ENCODE data around the gene C3orf22. TPM values are rescaled to one million over a fixed set of nuclear protein-coding genes. Genes with fewer than 3 reads are reported as not detected.

Gene C3orf22
- total RNA-seq, 4 donors from 2014 or later, result not detected

- no peak for DNase-seq (ENCODE audit: low spot score)
- ATAC-seq (ENCODE audit: low FRiP score), result no peak
- no peak for TF ChIP-seq CTCF (IDR thresholded peaks at IDR 0.05)
These were observed 28.3 kb downstream of the C3orf22 start for GRCh38 chr3:126530171-126531050.

GRCh38 chr3:126529585-126530170 lies 29.1 kb downstream of the C3orf22 start:
- ATAC-seq (ENCODE audit: low FRiP score) (no peak), DNase-seq (ENCODE audit: low spot score) (no peak)
- TF ChIP-seq CTCF (IDR thresholded peaks at IDR 0.05), result no peak

GRCh38 chr3:126528800-126529541 lies 29.8 kb downstream of the C3orf22 start:
- DNase-seq (ENCODE audit: low spot score), result no peak
- no peak for TF ChIP-seq CTCF (IDR thresholded peaks at IDR 0.05)

GRCh38 chr3:126528419-126528799 lies 30.3 kb downstream of the C3orf22 start:
- ATAC-seq (ENCODE audit: low FRiP score) (no peak), DNase-seq (ENCODE audit: low spot score) (no peak)
- TF ChIP-seq CTCF (IDR thresholded peaks at IDR 0.05), result no peak

More at GRCh38 chr3:126528800-126529541, 29.8 kb downstream of the C3orf22 start:
- ATAC-seq (ENCODE audit: low FRiP score), result no peak

GRCh38 chr3:126527455-126528211 lies 31.1 kb downstream of the C3orf22 start:
- ATAC-seq (ENCODE audit: low FRiP score) (no peak), DNase-seq (ENCODE audit: low spot score) (no peak)
- no peak for TF ChIP-seq CTCF (IDR thresholded peaks at IDR 0.05)

GRCh38 chr3:126527006-126527405 lies 31.7 kb downstream of the C3orf22 start:
- DNase-seq (ENCODE audit: low spot score) (no peak), ATAC-seq (ENCODE audit: low FRiP score) (no peak)
- TF ChIP-seq CTCF (IDR thresholded peaks at IDR 0.05), result no peak
